HepG2 (cell line): ENCODE measurements around the gene KDM5B.

Experiments
- BHLHE40 ChIP-seq: IDR thresholded peaks from 2 replicates; pipeline ENCODE4 v1.6.1; 2011; ENCODE audit warnings: low read length, improper control_type of control experiment
- RFXAP ChIP-seq: sonication (generic); formaldehyde crosslinking; IDR thresholded peaks from 2 replicates; pipeline ENCODE4 v1.4.0; 2020; ENCODE audit warnings: missing genetic modification reagents, borderline replicate concordance

GRCh38 chr1:202750024-202750423, 58.2 kb downstream of the KDM5B start:
- TF ChIP-seq RFXAP (no peak), BHLHE40 (no peak)
